ACC112 (cell line): ENCODE results near the gene RAPGEF1.
A peak's percentile ranks its signal among the peaks of the same experiment; 100 is the strongest.

ENCODE experiments used
- H2AFZ ChIP-seq: fragments of 200-600 bp; sonication (generic); one replicate; pipeline ENCODE4 v1.6.0; 2017; ENCODE audit warnings: antibody characterized with exemption, low read length; ENCODE audit not compliant: unreplicated experiment
- H3K27ac ChIP-seq: fragments of 200-600 bp; sonication (generic); 2 replicates; pipeline ENCODE4 v1.5.1; 2014; ENCODE audit warnings: low read depth, mild to moderate bottlenecking, antibody characterized with exemption, low read length, moderate library complexity
- H3K27me3 ChIP-seq: fragments of 200-600 bp; sonication (generic); 2 replicates; pipeline ENCODE4 v1.6.1; 2014; ENCODE audit warnings: mild to moderate bottlenecking, antibody characterized with exemption, low read length, moderate library complexity, mixed read lengths; ENCODE audit not compliant: insufficient read depth
- H3K36me3 ChIP-seq: fragments of 200-600 bp; sonication (generic); 2 replicates; pipeline ENCODE4 v1.6.1; 2016; ENCODE audit warnings: mild to moderate bottlenecking, antibody characterized with exemption, low read length, moderate library complexity, mixed read lengths; ENCODE audit not compliant: insufficient read depth
- H3K4me1 ChIP-seq: fragments of 200-600 bp; sonication (generic); one replicate; pipeline ENCODE4 v1.6.1; 2016; ENCODE audit warnings: low read length, mixed read lengths; ENCODE audit not compliant: insufficient read depth, unreplicated experiment, control insufficient read depth
- H3K4me3 ChIP-seq: fragments of 200-600 bp; sonication (generic); 2 replicates; pipeline ENCODE4 v1.5.1; 2014; ENCODE audit warnings: mild to moderate bottlenecking, low read depth, low read length
- H3K79me2 ChIP-seq: fragments of 200-600 bp; sonication (generic); one replicate; pipeline ENCODE4 v1.6.0; 2016; ENCODE audit warnings: low read length; ENCODE audit not compliant: control insufficient read depth, unreplicated experiment, insufficient read depth

The RAPGEF1 gene

DNA sequence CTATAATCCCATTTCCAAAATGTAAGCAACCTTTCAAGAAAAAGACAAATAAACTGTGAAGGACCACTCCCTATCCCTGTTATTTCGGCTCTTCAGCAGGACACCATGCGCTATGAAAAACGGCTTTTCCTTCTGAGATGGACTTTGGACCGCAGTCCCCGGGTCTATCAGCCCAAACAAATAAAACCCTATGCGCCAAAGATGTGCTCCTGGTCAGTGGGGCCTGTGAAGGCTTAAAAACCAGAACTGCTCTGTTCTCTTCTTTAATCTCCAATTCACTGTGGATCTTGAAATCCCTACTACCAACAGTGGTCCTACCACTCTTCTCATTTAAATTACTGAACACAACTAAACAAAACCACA is 33.3 kb downstream of the RAPGEF1 start:
- Histone ChIP-seq H3K27me3 (no peaks in the 10 kb centered on the region), H3K79me2 (peaks cover 59% of the 10 kb centered on the region), H3K36me3 (no peaks in the 10 kb centered on the region), H2AFZ (no peak overlapping the region), H3K4me3 (no peak overlapping the region), H3K4me1 (peaks cover 37% of the 10 kb centered on the region), H3K27ac (peak overlapping the region; percentile 90)

DNA sequence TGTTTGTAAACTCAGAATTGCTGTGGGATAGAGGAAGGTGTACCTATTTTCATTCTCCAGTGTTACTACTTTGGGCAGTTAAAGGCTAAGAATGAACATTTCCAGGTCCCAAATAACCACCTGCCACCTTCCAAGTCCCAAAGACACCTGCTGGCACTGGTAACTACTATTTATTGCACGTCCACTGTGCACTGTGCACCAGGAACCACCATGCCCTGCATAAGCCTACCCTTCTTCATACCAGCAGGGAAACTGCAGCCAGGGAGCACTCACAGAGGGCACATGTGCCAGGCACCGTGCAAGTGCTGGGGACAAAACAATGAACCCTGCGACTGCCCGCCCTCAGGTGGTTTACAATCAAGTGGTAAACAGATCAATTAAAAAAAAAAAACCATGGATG is 34.9 kb downstream of the RAPGEF1 start:
- no peaks in the 10 kb centered on the region for H3K36me3 ChIP-seq
- no peak overlapping the region for H2AFZ ChIP-seq
- no peaks in the 10 kb centered on the region for H3K27me3 ChIP-seq
- H3K4me3 ChIP-seq, result no peak overlapping the region
- peaks cover 55% of the 10 kb centered on the region for H3K79me2 ChIP-seq
- no peak overlapping the region for H3K27ac ChIP-seq
- H3K4me1 ChIP-seq, result peaks cover 35% of the 10 kb centered on the region

DNA sequence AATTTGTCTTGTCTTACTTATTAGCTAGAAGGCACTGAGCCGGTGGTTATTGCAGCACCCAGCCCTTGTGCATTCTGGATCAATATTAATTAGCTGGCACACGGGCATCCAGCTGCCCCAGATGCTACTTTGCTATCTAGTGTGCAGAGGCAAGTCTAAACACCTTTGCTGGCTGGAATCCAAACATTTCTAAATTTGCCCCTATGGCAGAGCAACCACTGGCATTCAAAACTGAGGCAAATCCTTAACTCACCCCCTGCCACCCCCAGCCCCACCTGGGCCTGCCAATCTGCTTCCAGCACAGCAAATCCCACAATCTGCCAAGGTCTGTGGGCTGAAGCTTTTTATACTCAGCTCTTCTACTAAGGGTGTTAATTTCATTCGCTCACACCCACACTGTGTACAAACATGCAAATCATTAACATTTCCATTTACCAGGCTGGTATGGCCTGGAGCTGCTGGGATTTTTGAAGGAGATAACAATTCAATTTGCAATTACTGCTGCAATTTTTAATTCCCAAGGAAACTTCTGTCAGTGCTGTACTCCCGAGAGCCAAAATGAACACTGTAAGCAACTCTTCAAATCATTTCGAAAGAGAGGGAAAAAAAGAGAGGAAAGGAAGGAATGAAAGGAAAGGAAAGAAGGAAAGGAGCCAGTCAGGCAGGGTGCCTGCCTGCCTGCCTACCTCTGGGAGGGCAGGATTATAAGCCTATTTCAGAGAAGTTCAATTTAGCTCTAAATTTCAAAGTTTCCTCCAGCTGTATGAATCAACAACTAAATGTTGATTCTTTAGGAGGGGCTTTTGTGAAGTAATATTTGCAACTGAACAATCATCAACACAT is 35.5 kb downstream of the RAPGEF1 start:
- H3K27me3 ChIP-seq, result no peaks in the 10 kb centered on the region
- no peaks in the 10 kb centered on the region for H3K36me3 ChIP-seq
- no peak overlapping the region for H2AFZ ChIP-seq
- no peak overlapping the region for H3K4me3 ChIP-seq
- H3K4me1 ChIP-seq, result peaks cover 29% of the 10 kb centered on the region
- peaks cover 53% of the 10 kb centered on the region for H3K79me2 ChIP-seq
- H3K27ac ChIP-seq, result no peak overlapping the region

DNA sequence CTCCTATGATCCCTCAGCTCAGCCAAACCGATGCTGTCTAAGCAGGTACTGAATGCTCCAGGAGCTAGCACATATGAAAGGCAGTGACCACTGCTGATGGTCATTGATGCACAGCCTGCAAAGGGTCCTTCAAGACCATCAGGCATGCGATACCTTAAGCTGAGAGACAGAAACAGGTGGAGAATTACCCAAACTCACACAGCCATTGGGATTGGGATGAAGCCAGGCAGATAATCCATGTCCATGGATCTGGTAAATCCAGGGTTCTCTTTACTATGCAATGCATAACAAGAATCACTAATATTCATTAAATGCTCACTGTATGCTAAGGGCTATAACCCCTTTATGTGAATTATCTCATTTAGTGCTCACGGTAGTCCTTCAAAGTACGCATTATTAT is 36.2 kb downstream of the RAPGEF1 start:
- no peak overlapping the region for H3K27ac ChIP-seq
- peaks cover 52% of the 10 kb centered on the region for H3K79me2 ChIP-seq

DNA sequence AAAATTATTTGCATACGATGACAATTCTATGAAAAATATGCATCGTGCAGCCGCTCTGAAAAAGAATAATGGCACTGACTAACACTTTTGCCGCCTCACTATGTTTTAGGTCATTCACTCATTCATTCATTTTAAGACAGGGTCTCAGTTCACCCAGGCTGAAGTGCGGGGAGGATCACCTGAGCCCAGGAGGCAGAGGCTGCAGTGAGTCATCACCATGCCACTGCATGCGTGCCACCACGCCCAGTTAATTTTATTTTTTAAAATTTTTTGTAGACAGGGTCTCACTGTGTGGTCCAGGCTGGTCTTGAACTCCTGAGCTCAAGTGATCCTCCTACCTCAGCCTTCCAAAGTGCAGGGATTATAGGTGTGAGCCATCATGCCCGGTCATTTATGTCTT is 37.0 kb downstream of the RAPGEF1 start:
- Histone ChIP-seq H3K27ac (no peak overlapping the region), H3K27me3 (no peaks in the 10 kb centered on the region), H3K79me2 (peaks cover 51% of the 10 kb centered on the region), H2AFZ (no peak overlapping the region), H3K4me1 (peaks cover 17% of the 10 kb centered on the region), H3K36me3 (no peaks in the 10 kb centered on the region), H3K4me3 (no peak overlapping the region)

More for the DNA sequence above, 36.2 kb downstream of the RAPGEF1 start:
- H3K4me3 ChIP-seq, result no peak overlapping the region
- H3K27me3 ChIP-seq, result no peaks in the 10 kb centered on the region
- peaks cover 25% of the 10 kb centered on the region for H3K4me1 ChIP-seq
- H3K36me3 ChIP-seq, result no peaks in the 10 kb centered on the region
- no peak overlapping the region for H2AFZ ChIP-seq

DNA sequence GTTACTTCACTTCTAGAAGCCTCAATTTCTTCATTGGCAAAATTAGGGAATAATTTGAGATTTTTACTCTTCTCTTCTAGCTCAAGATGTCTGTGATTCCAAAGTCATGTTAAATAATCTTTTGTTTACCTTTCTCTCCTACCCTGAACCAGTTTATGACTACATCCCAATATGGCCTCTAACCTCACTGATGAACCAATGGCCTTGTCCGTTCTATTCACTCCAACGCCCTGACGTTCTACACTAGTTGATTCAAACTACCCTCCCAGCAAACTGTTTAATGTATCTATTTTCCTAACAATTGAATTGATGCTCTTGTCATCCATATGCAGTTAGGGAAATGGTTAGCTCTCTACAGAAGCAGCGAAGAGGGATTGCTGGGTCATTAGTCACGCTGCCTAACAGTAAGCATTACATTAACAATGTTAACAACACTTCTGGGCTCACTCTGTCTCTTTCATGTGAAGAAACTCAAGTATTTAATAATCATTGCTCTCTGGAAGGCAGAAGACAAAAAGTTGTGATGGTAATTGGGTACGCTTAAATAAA is 38.0 kb downstream of the RAPGEF1 start:
- Histone ChIP-seq H3K36me3 (no peaks in the 10 kb centered on the region), H2AFZ (no peak overlapping the region), H3K79me2 (peaks cover 53% of the 10 kb centered on the region), H3K4me1 (peaks cover 7% of the 10 kb centered on the region), H3K27ac (no peak overlapping the region), H3K4me3 (no peak overlapping the region), H3K27me3 (no peaks in the 10 kb centered on the region)

DNA sequence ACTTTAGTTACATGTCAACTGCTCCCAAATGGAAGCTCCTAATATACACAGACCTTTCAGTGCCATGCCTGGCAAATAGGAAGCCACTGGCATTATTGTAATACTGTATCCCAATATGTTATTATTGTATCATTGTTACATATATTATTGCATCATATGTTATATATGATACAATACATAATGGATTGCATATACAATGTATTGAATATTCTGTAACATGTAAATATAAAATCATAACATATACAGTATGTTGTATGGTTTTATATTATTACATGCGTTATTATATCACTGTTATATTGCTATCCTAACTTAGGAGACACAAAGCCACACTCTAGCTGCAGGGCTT is 38.5 kb downstream of the RAPGEF1 start:
- H3K4me3 ChIP-seq, result no peak overlapping the region
- no peak overlapping the region for H2AFZ ChIP-seq
- H3K36me3 ChIP-seq, result no peaks in the 10 kb centered on the region
- peaks cover 52% of the 10 kb centered on the region for H3K79me2 ChIP-seq
- H3K4me1 ChIP-seq, result peaks cover 4% of the 10 kb centered on the region
- no peak overlapping the region for H3K27ac ChIP-seq
- H3K27me3 ChIP-seq, result no peaks in the 10 kb centered on the region

DNA sequence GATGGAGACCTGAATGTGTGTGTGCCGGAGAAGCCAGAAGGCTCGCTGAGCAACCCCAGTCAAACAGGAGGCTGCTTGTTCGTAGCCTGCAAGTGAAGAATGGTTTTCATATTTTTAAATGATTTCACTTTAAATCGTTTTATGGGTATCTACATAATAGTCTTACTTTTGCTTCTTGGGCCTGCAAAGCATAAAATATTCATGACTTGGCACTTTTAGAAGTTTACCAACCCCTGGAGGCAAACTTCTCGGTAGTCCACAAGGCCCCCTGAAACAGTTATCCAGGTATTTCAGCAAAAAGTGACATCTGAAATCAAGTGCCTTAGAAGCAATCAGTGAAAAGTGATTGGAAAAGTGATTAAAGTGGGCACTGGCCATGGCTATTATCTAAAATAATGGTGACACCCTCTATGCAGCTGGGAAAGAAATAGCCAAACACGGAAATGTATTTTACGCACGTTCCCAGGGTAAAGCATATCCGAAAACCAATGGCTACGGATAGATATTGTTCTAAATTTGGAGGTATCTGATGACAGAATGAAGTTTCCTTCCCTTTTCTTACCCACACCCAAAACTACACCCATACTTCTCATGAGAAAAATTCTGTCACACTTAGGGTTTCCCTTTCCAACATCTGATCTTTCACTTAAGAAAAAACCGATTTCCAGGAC is 39.0 kb downstream of the RAPGEF1 start:
- Histone ChIP-seq H3K4me1 (peaks cover 4% of the 10 kb centered on the region), H3K79me2 (peaks cover 50% of the 10 kb centered on the region)

DNA sequence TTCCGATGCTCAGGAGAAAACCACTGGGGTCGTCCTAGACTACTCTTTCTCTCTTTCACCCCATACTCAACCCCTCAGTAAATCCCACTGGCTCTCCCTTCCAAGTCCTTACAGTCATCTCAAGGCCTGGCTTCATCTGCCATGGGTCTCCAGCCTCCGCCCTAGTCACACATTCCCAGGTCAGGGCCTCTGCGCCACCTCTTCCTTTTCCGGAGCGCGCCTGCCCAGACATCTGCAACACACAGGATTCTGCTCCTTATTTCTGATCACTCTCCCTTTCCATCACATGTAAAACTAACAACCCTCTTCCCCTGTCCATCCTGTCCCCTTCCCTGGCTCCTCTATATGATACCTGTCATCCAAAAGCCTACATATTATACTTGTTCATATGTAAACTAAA is 39.8 kb downstream of the RAPGEF1 start:
- H3K4me1 ChIP-seq, result no peaks in the 10 kb centered on the region
- H3K79me2 ChIP-seq, result peaks cover 50% of the 10 kb centered on the region
- no peaks in the 10 kb centered on the region for H3K36me3 ChIP-seq

More for the DNA sequence above, 39.0 kb downstream of the RAPGEF1 start:
- H3K4me3 ChIP-seq, result no peak overlapping the region
- H3K36me3 ChIP-seq, result no peaks in the 10 kb centered on the region
- no peak overlapping the region for H3K27ac ChIP-seq
- no peaks in the 10 kb centered on the region for H3K27me3 ChIP-seq
- no peak overlapping the region for H2AFZ ChIP-seq

DNA sequence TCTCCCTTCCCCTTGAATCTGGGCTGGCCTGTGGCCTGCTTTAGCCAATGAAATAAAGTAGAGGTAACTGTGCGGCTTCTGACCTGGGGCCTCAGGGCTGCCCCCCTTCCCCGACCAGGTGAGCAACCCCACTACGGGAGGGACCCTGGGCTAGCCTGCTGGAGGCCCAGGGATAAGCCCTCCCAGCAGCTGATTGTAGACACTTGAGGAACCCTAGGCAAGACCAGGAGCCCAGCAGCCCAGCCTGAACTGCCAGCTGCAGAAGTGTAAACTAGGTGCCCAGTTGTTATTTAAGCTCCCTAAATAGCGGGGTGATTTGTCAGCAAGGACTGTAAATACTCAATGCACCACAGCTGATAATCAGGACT is 41.3 kb downstream of the RAPGEF1 start:
- no peak overlapping the region for H2AFZ ChIP-seq
- H3K27me3 ChIP-seq, result no peaks in the 10 kb centered on the region
- no peaks in the 10 kb centered on the region for H3K36me3 ChIP-seq
- peaks cover 41% of the 10 kb centered on the region for H3K79me2 ChIP-seq
- no peaks in the 10 kb centered on the region for H3K4me1 ChIP-seq
- H3K27ac ChIP-seq, result no peak overlapping the region
- no peak overlapping the region for H3K4me3 ChIP-seq

More for the DNA sequence above, 39.8 kb downstream of the RAPGEF1 start:
- no peaks in the 10 kb centered on the region for H3K27me3 ChIP-seq
- H3K4me3 ChIP-seq, result no peak overlapping the region
- no peak overlapping the region for H2AFZ ChIP-seq
- H3K27ac ChIP-seq, result no peak overlapping the region
